H9 (cell line): ENCODE measurements around the gene RAD1. TPM values are rescaled to one million over a fixed set of nuclear protein-coding genes. Genes with fewer than 3 reads are reported as not detected.

ENCODE experiments used
- DNase-seq: peaks from one replicate; pipeline ENCODE4 v3.0.0-alpha.2; 2017
- H2AFZ ChIP-seq: one replicate; pipeline ENCODE4 v1.6.1; 2013; ENCODE audit warnings: mild to moderate bottlenecking, low read length, control low read depth, moderate library complexity
- H2AK5ac ChIP-seq: 2 replicates; pipeline ENCODE4 v1.6.1; 2013; ENCODE audit warnings: low read length, control low read depth, mixed read lengths; ENCODE audit not compliant: insufficient read length
- H2BK120ac ChIP-seq: one replicate; pipeline ENCODE4 v1.6.1; 2013; ENCODE audit warnings: low read depth, mild to moderate bottlenecking, low read length, control low read depth, inconsistent platforms; ENCODE audit not compliant: poor library complexity, severe bottlenecking
- H2BK12ac ChIP-seq: 2 replicates; pipeline ENCODE4 v1.6.1; 2013; ENCODE audit warnings: low read length, control low read depth, mixed read lengths, low read depth; ENCODE audit not compliant: insufficient read length
- H2BK15ac ChIP-seq: 2 replicates; pipeline ENCODE4 v1.6.1; 2013; ENCODE audit warnings: low read depth, low read length, control low read depth
- H2BK20ac ChIP-seq: one replicate; pipeline ENCODE4 v1.6.1; 2013; ENCODE audit warnings: low read depth, mild to moderate bottlenecking, low read length, control low read depth, inconsistent platforms; ENCODE audit not compliant: poor library complexity, severe bottlenecking
- H2BK5ac ChIP-seq: 2 replicates; pipeline ENCODE4 v1.6.1; 2013; ENCODE audit warnings: low read length, control low read depth, mixed read lengths; ENCODE audit not compliant: insufficient read length
- H3K14ac ChIP-seq: 2 replicates; pipeline ENCODE4 v1.6.1; 2013; ENCODE audit warnings: low read length, control low read depth; ENCODE audit not compliant: insufficient read depth
- H3K18ac ChIP-seq: 2 replicates; pipeline ENCODE4 v1.6.1; 2013; ENCODE audit warnings: low read depth, mild to moderate bottlenecking, mixed read lengths, low read length, control low read depth; ENCODE audit not compliant: insufficient read length
- H3K23ac ChIP-seq: 2 replicates; pipeline ENCODE4 v1.6.1; 2013; ENCODE audit warnings: low read length, control low read depth, mixed read lengths, low read depth; ENCODE audit not compliant: insufficient read length
- H3K23me2 ChIP-seq: 2 replicates; pipeline ENCODE4 v1.6.1; 2013; ENCODE audit warnings: low read depth, mild to moderate bottlenecking, mixed read lengths, low read length, control low read depth; ENCODE audit not compliant: insufficient read length, poor library complexity, severe bottlenecking
- H3K27ac ChIP-seq: 2 replicates; pipeline ENCODE4 v1.5.1; 2013; ENCODE audit warnings: low read length, control low read depth, mixed read lengths, low read depth; ENCODE audit not compliant: insufficient read length
- H3K27me3 ChIP-seq: 2 replicates; pipeline ENCODE4 v1.6.1; 2013; ENCODE audit warnings: low read length, control low read depth, inconsistent platforms; ENCODE audit not compliant: insufficient read depth
- H3K4ac ChIP-seq: 2 replicates; pipeline ENCODE4 v1.6.1; 2013; ENCODE audit warnings: low read depth, mild to moderate bottlenecking, control low read depth, inconsistent platforms, low read length, moderate library complexity
- H3K4me1 ChIP-seq: 2 replicates; pipeline ENCODE4 v1.6.1; 2013; ENCODE audit warnings: low read length, control low read depth, inconsistent platforms; ENCODE audit not compliant: insufficient read depth
- H3K4me2 ChIP-seq: 2 replicates; pipeline ENCODE4 v1.6.1; 2013; ENCODE audit warnings: low read length, control low read depth, mixed read lengths; ENCODE audit not compliant: insufficient read length, insufficient read depth
- H3K56ac ChIP-seq: 2 replicates; pipeline ENCODE4 v1.6.1; 2013; ENCODE audit warnings: low read depth, mild to moderate bottlenecking, mixed read lengths, low read length, control low read depth; ENCODE audit not compliant: insufficient read length
- H3K79me1 ChIP-seq: 2 replicates; pipeline ENCODE4 v1.6.1; 2013; ENCODE audit warnings: low read depth, mild to moderate bottlenecking, moderate library complexity, low read length, control low read depth, inconsistent platforms; ENCODE audit not compliant: insufficient read depth, poor library complexity, severe bottlenecking
- H3K79me2 ChIP-seq: 2 replicates; pipeline ENCODE4 v1.6.1; 2013; ENCODE audit warnings: low read length, control low read depth, inconsistent platforms; ENCODE audit not compliant: insufficient read depth
- H3K9ac ChIP-seq: 2 replicates; pipeline ENCODE4 v1.6.1; 2013; ENCODE audit warnings: low read length, control low read depth, mixed read lengths; ENCODE audit not compliant: insufficient read length; ENCODE audit errors: extremely low read depth
- H3K9me3 ChIP-seq: one replicate; pipeline ENCODE4 v1.6.1; 2013; ENCODE audit warnings: low read depth, low read length, inconsistent platforms; ENCODE audit not compliant: control insufficient read depth
- H3T11ph ChIP-seq: one replicate; pipeline ENCODE4 v1.6.1; 2013; ENCODE audit warnings: mild to moderate bottlenecking, low read length, control low read depth, inconsistent platforms
- H4K20me1 ChIP-seq: one replicate; pipeline ENCODE4 v1.6.1; 2013; ENCODE audit not compliant: control insufficient read depth, insufficient read length, insufficient read depth
- H4K5ac ChIP-seq: 2 replicates; pipeline ENCODE4 v1.6.1; 2013; ENCODE audit warnings: low read depth, mild to moderate bottlenecking, mixed read lengths, low read length, control low read depth; ENCODE audit not compliant: insufficient read length
- H4K8ac ChIP-seq: replicated peaks from 2 replicates; pipeline ENCODE4 v1.6.1; 2013; ENCODE audit warnings: low read length, control low read depth, mixed read lengths, low read depth; ENCODE audit not compliant: insufficient read length
- H4K91ac ChIP-seq: 2 replicates; pipeline ENCODE4 v1.6.1; 2013; ENCODE audit warnings: low read depth, mild to moderate bottlenecking, moderate library complexity, mixed read lengths, low read length, control low read depth; ENCODE audit not compliant: insufficient read length
- H3K27ac Mint-ChIP-seq, 3 experiments: 2 replicates in 2 of 3; 3 replicates in 1 of 3; pipeline ENCODE4 v1.8.0; 2020 to 2021; ENCODE audit warnings: mixed read lengths in 3 of 3, mild to moderate bottlenecking in 1 of 3, moderate library complexity in 1 of 3
- H3K27me3 Mint-ChIP-seq: 2 replicates; pipeline ENCODE4 v1.8.0; 2021; ENCODE audit warnings: low read depth, mild to moderate bottlenecking, moderate library complexity, mixed read lengths
- H3K36me3 Mint-ChIP-seq, 3 experiments: 2 replicates in 2 of 3; 3 replicates in 1 of 3; pipeline ENCODE4 v1.8.0; 2020 to 2021; ENCODE audit warnings: low read depth in 3 of 3, mixed read lengths in 3 of 3; ENCODE audit not compliant: insufficient read depth in 1 of 3
- H3K4me1 Mint-ChIP-seq, 2 experiments: 2 replicates each; pipeline ENCODE4 v1.8.0; 2020; ENCODE audit warnings: mixed read lengths in 2 of 2
- H3K4me3 Mint-ChIP-seq, 2 experiments: 2 replicates in 1 of 2; 3 replicates in 1 of 2; pipeline ENCODE4 v1.8.0; 2020 to 2021; ENCODE audit warnings: mild to moderate bottlenecking in 2 of 2, mixed read lengths in 2 of 2, moderate library complexity in 1 of 2
- H3K9me3 Mint-ChIP-seq, 2 experiments: 2 replicates in 1 of 2; 3 replicates in 1 of 2; pipeline ENCODE4 v1.8.0; 2020; ENCODE audit warnings: mild to moderate bottlenecking in 2 of 2, mixed read lengths in 2 of 2, moderate library complexity in 1 of 2
- WGBS: extraction: QIAGEN DNeasy Blood & Tissue Kit; methylation state at CpG from one replicate; pipeline ENCODE4 v1.1.7; 2013; ENCODE audit warnings: missing lambda C conversion rate, low lambda C conversion rate, mixed read lengths; ENCODE audit not compliant: insufficient read length; ENCODE audit errors: extremely low coverage; 5-methylcytosine and 5-hydroxymethylcytosine counted together
- total RNA-seq: library from RNA; stranded (reverse); gene quantifications from 2 replicates; pipeline ENCODE4 v1.2.1, GENCODE V29; 2021
- TF ChIP-seq, protein P1 (sequence below): fragments of 200-600 bp; sonication (generic); conservative IDR thresholded peaks from 3 replicates; pipeline ENCODE4 v1.8.0; 2021; ENCODE audit warnings: antibody characterized with exemption, mild to moderate bottlenecking

The RAD1 gene
- total RNA-seq, 1 experiment from 2014 or later, result 39.5 TPM

DNA sequence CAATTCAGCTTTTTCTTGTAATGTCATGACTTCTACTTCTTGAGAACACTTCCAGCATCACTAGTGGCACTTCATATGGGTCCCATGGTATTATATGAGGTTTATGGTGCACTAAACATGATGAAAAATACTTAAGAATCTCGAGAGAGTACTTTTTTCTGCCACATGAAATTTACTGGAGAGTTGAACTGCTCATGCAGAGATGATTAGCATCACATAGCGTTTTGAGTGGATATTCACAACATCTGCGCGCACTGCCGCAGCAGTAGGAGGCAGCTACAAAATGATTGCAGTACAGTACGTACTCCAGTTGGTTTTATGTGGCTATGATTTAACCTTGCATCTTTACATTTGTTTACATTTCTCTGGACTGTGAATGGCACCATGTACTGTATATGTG, 14.7 kb downstream of the RAD1 start:
- WGBS, result no CpG with 5 or more reads among the region's 6 CpGs
- H2AK5ac ChIP-seq, result no peak overlapping the region

More for the DNA sequence above, 14.7 kb downstream of the RAD1 start:
- peaks cover 6 to 27% (median 21%) of the 10 kb centered on the region in 3 experiments; a peak in 5 of 7 replicates for H3K36me3 Mint-ChIP-seq
- H4K20me1 ChIP-seq, result no peaks in the 10 kb centered on the region
- H3K18ac ChIP-seq, result no peak overlapping the region
- no peak overlapping the region for H2BK12ac ChIP-seq
- no peak overlapping the region for H2BK20ac ChIP-seq
- H3K4me1 ChIP-seq, result no peaks in the 10 kb centered on the region
- H3K4ac ChIP-seq, result no peak overlapping the region
- no peak overlapping the region for H4K8ac ChIP-seq
- H2BK15ac ChIP-seq, result no peak overlapping the region
- H4K5ac ChIP-seq, result no peak overlapping the region
- H3K9me3 ChIP-seq, result no peaks in the 10 kb centered on the region
- H3K27ac ChIP-seq, result no peak overlapping the region
- no peaks in the 10 kb centered on the region for H3K27me3 Mint-ChIP-seq
- H3K9me3 Mint-ChIP-seq, result no peaks in the 10 kb centered on the region
- H3K4me3 Mint-ChIP-seq, result no peak overlapping the region
- H3K27me3 ChIP-seq, result no peaks in the 10 kb centered on the region
- peaks cover 6 to 17% of the 10 kb centered on the region in 2 experiments for H3K4me1 Mint-ChIP-seq
- H3K79me2 ChIP-seq, result no peaks in the 10 kb centered on the region
- no peaks in the 10 kb centered on the region for H3K23me2 ChIP-seq
- no peak overlapping the region for H2BK5ac ChIP-seq
- H3K23ac ChIP-seq, result no peak overlapping the region
- H3K4me2 ChIP-seq, result no peak overlapping the region
- H4K91ac ChIP-seq, result no peak overlapping the region
- H3K9ac ChIP-seq, result no peak overlapping the region
- no peak overlapping the region for H3T11ph ChIP-seq
- no peak overlapping the region for H2AFZ ChIP-seq
- DNase-seq, result no peak
- H2BK120ac ChIP-seq, result no peak overlapping the region
- no peak overlapping the region for H3K14ac ChIP-seq
- H3K27ac Mint-ChIP-seq, result no peak overlapping the region
- H3K79me1 ChIP-seq, result no peaks in the 10 kb centered on the region
- TF ChIP-seq, protein P1, sequence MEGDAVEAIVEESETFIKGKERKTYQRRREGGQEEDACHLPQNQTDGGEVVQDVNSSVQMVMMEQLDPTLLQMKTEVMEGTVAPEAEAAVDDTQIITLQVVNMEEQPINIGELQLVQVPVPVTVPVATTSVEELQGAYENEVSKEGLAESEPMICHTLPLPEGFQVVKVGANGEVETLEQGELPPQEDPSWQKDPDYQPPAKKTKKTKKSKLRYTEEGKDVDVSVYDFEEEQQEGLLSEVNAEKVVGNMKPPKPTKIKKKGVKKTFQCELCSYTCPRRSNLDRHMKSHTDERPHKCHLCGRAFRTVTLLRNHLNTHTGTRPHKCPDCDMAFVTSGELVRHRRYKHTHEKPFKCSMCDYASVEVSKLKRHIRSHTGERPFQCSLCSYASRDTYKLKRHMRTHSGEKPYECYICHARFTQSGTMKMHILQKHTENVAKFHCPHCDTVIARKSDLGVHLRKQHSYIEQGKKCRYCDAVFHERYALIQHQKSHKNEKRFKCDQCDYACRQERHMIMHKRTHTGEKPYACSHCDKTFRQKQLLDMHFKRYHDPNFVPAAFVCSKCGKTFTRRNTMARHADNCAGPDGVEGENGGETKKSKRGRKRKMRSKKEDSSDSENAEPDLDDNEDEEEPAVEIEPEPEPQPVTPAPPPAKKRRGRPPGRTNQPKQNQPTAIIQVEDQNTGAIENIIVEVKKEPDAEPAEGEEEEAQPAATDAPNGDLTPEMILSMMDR, result no peak
- H3K56ac ChIP-seq, result no peak overlapping the region
